ENCODE data around the gene AQP5.

The AQP5 gene

GRCh38 chr12:49950273-49951251, 11.1 kb upstream of the AQP5 start, which contains the start of gene AQP2:
AQP2 (plus strand) TSS chr12:49950737; CDS start chr12:49950831, 94 bp downstream.
- DNase-seq (ENCODE audit: low spot score): no peak

- DNase-seq (ENCODE audit: low spot score): no peak
These were observed 10.0 kb upstream of the AQP5 start for GRCh38 chr12:49951411-49952240.

GRCh38 chr12:49952391-49953055, 9.1 kb upstream of the AQP5 start:
- DNase-seq (ENCODE audit: low spot score): no peak

- no peak for DNase-seq (ENCODE audit: low spot score)
These were observed 8.5 kb upstream of the AQP5 start for GRCh38 chr12:49953151-49953550.

- DNase-seq (ENCODE audit: low spot score): no peak
These were observed 7.5 kb upstream of the AQP5 start for GRCh38 chr12:49953961-49954846.

DNA sequence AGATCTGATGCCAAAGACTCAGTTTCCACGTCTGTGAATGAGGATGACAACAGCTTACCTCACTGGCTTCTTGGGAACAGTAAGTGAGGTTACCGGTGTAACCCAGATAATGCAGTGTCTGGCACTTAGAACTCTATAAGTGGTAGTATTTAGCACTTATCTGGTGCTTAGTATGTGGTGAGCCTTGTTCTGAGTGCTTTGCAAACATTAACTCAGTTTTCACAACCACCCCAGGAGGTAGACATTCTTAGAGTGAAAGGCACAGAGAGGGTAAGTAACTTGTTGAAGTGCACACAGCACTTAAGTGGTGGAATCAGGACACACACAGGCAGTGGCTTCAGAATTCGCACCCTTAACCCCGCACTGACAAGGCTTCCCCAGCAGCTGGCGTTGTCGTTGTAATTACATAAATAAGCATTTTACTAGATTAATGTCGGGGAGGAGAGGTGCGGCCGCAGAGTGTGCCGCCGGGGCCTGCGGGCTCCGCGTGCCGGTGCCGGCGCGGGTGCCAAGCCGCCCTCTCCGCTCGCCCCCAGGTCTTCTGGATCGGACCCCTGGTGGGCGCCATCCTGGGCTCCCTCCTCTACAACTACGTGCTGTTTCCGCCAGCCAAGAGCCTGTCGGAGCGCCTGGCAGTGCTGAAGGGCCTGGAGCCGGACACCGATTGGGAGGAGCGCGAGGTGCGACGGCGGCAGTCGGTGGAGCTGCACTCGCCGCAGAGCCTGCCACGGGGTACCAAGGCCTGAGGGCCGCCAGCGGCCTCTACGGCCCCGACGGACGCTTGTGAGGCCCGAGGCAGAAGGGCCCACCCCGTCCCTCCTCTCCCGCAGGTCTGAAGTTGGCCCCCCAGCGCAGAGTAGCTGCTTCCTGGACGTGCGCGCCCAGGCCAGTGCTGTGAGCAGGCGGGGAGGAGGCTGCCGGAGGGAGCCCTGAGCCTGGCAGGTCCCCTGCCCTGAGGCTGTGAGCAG, 6.5 kb upstream of the AQP5 start:
- DNase-seq (ENCODE audit: low spot score): no peak

DNA sequence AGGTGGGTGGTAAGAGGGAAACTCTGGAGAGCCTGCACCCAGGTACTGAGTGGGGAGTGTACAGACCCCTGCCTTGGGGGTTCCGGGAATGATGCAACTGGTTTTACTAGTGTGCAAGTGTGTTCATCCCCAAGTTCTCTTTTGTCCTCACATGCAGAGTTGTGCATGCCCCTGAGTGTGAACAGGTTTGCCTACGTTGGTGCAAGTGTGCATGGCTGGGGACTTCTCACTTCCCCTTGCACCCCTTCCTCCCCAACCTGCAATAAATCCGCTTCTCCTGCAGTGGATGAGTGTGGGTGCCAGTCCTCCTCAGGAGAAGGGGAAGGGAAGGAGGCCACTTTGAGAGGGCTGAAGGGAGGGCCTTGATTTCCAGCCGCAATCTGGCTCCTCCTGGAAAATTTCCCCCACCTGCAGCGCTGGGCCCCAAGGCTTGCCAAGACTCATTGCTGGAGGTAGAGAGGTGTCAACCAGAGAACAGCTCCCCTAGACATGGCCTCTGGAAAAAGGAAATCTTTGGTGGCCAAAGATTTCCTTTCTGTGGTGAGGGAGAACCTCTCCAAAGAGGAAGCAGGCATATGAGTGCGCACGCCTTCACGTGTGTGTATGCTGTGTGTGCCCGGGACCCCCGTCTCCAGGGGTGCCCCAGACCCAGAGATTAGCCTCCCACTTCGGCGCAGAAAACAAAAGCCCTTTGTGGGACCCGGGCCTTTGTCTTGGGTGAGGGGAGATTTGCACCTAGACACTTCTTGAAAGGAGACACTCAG, 5.6 kb upstream of the AQP5 start:
- DNase-seq (ENCODE audit: low spot score): no peak

- DNase-seq (ENCODE audit: low spot score): no peak
These were observed 4.8 kb upstream of the AQP5 start for GRCh38 chr12:49956663-49957569.

DNA sequence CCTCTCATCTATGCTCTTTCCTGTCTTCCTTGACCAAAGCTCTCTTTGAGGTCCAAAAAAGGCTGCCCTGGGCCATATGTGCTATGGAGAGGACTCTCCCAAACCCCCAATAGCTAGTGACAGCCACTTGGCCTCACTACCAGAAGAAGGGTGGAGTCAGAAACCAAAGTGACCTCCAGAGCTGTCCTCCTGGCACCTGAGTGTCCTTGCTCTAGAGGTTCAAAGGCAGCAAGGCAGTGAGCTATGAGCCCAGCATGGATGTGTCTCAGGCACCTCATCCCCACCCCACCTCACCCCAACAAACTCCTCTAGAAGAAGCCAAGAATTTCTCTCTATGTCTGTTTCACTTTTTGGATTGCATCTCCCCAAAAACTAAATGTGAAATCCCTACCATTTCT, 4.1 kb upstream of the AQP5 start:
- DNase-seq (ENCODE audit: low spot score): no peak

DNA sequence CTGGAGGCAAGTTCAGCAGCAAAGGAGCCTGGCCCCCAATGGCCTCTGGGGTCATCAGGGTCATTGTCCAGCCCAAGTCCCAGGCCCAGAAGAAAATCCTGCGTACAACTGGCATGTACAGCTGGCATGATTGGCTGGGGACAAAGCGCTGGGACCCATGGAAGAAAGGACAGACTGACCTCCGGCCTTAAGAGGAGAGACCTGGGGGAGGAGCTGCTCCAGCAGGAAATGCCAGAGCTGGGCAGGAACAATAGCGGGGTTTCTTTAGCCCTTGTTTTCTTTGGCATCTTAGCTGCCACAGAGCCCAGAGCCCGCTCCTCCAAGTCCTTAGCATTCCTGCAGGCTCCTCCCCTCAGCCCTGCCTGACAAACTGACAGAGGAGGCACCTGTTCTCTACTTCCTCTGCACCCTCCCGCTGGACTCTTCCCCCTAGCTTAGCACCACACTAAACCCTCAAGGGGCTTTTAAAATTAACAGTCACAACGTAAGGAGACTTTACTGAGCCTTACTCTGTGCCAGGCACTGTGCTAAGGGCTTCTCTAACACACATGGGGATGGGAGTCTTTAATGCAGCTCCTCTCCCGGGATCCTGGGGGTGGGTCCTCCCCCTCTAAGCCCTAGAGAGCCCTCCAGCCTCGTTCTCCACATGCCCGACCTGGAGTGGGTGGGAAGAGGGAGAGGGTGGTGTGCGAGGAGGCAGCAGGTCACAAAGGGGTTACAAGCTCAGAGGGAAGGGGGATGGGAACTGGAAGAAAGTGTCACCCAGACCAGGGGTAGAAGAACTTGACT, 1.8 kb upstream of the AQP5 start:
- DNase-seq (ENCODE audit: low spot score): peak; percentile 43

DNA sequence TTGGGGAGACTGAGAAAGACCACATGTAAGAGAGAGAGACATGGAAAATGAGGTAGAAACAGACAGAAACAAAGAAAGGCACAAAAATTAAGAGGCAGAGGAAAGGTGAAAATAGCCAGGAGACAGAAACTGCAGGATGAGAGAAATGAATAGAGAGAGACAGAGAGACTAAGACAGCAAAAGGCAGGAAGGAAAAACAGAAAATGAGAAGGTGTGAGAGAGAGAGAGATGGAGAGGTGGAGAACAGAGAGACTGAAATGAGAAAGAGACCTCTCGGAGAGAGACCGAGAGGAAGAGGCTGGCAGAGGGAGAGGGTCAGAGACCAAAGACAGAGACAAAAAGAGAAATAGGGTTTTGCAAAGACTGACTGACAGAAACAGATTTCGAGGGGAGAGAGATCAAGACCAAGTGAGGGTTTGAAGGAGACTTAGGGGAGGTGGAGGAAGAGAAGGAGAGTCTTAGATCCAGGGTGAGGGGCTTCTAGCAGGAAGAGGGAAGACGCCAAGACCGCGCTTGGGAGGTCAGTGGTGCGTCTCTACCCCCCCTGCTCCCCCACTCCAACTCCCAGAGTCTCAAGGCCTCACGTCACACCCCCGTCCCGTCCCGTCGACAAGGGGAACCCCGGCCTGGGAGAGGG, 1.1 kb upstream of the AQP5 start:
- no peak for DNase-seq (ENCODE audit: low spot score)

DNA sequence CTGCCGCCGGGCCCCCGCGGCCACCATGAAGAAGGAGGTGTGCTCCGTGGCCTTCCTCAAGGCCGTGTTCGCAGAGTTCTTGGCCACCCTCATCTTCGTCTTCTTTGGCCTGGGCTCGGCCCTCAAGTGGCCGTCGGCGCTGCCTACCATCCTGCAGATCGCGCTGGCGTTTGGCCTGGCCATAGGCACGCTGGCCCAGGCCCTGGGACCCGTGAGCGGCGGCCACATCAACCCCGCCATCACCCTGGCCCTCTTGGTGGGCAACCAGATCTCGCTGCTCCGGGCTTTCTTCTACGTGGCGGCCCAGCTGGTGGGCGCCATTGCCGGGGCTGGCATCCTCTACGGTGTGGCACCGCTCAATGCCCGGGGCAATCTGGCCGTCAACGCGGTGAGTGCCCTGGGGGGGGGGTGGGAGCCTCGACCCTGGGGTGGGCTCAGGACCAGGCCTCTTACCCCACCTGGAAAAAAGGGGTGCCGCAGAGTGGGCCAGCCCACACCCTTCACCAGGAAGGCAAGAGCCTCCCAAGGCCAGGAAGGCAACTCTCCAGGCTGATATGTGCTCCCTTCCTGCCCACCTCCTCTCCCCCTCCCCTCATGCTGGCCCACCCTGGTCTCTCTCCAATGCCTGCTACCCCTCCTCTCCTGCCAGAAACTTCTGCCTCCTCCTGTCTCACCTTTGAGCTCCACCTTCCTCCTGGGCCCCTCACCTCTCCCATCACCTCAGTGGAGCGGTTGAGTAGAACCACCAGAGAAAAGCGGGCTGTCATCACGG, 507 bp downstream of the AQP5 start:
- DNase-seq (ENCODE audit: low spot score): no peak

- DNase-seq (ENCODE audit: low spot score): no peak
These were observed 1.4 kb downstream of the AQP5 start for GRCh38 chr12:49962861-49963765.

- no peak for DNase-seq (ENCODE audit: low spot score)
These were observed 2.5 kb downstream of the AQP5 start for GRCh38 chr12:49963976-49964815.
